Activated naive CD8-positive, alpha-beta T cell treated with anti-CD3 and anti-CD28 coated beads, Interleukin-2, amount 10 ng/mL, durations not matched to agents 7 days and 5 days (primary cell): Measurements from ENCODE around the gene VSTM4. TPM values are rescaled to one million over a fixed set of nuclear protein-coding genes. Genes with fewer than 3 reads are reported as not detected.

Experiments used
- ATAC-seq: fragments of 150-1000 bp; cut with Tn5 transposase; one replicate; pipeline ENCODE4 v1.10.0; 2021; ENCODE audit warnings: low read depth, moderate library complexity
- POLR2A ChIA-PET: fragments of 350-600 bp; sonication (Branson Sonifier 250); formaldehyde crosslinking; loops from one replicate; lab custom pipeline; 2021; ENCODE audit warnings: antibody characterized with exemption; lab: Charles Lee
- DNase-seq: peaks from one replicate; pipeline ENCODE4 v3.0.0; 2021
- H3K27ac Mint-ChIP-seq: one replicate; pipeline ENCODE4 v1.8.0; 2022; ENCODE audit warnings: mild to moderate bottlenecking, mixed read lengths
- H3K27me3 Mint-ChIP-seq: one replicate; pipeline ENCODE4 v1.8.0; 2022; ENCODE audit warnings: mild to moderate bottlenecking, moderate library complexity, mixed read lengths
- H3K36me3 Mint-ChIP-seq: one replicate; pipeline ENCODE4 v1.8.0; 2021; ENCODE audit warnings: mild to moderate bottlenecking, mixed read lengths
- H3K4me1 Mint-ChIP-seq: one replicate; pipeline ENCODE4 v1.8.0; 2021; ENCODE audit warnings: mixed read lengths
- H3K4me3 Mint-ChIP-seq: one replicate; pipeline ENCODE4 v1.8.0; 2022; ENCODE audit warnings: mild to moderate bottlenecking, moderate library complexity, mixed read lengths
- H3K9me3 Mint-ChIP-seq: one replicate; pipeline ENCODE4 v1.8.0; 2021; ENCODE audit warnings: mixed read lengths
- total RNA-seq, 2 experiments: library from RNA; stranded (reverse); gene quantifications; one replicate each; pipeline ENCODE4 v1.2.3, GENCODE V29; 2021

VSTM4 gene
- total RNA-seq, 2 experiments from 2014 or later: not detected

- Mint-ChIP-seq H3K9me3 (peaks cover 4% of the 10 kb centered on the region), H3K27me3 (peaks cover 26% of the 10 kb centered on the region), H3K36me3 (no peaks in the 10 kb centered on the region), H3K27ac (no peak overlapping the region), H3K4me1 (peaks cover 7% of the 10 kb centered on the region), H3K4me3 (no peak overlapping the region)
- DNase-seq: no peak
- ATAC-seq: no peak
- POLR2A ChIA-PET: no interaction called here
Observed at GRCh38 chr10:49138361-49138891, 23.1 kb upstream of the VSTM4 start.

- no peaks in the 10 kb centered on the region for H3K36me3 Mint-ChIP-seq
- H3K27ac Mint-ChIP-seq: no peak overlapping the region
- no peak overlapping the region for H3K4me3 Mint-ChIP-seq
- DNase-seq (no peak), ATAC-seq (no peak)
- H3K27me3 Mint-ChIP-seq: peaks cover 26% of the 10 kb centered on the region
- POLR2A ChIA-PET: no interaction called here
- H3K9me3 Mint-ChIP-seq: peaks cover 4% of the 10 kb centered on the region
- peaks cover 7% of the 10 kb centered on the region for H3K4me1 Mint-ChIP-seq
Observed at GRCh38 chr10:49136525-49136924, 21.2 kb upstream of the VSTM4 start.

- Mint-ChIP-seq H3K27ac (no peak overlapping the region), H3K27me3 (peaks cover 30% of the 10 kb centered on the region), H3K4me1 (peaks cover 7% of the 10 kb centered on the region), H3K4me3 (no peak overlapping the region), H3K9me3 (peaks cover 4% of the 10 kb centered on the region), H3K36me3 (no peaks in the 10 kb centered on the region)
- ATAC-seq (no peak), DNase-seq (no peak)
- POLR2A ChIA-PET: no interaction called here
Observed at GRCh38 chr10:49135575-49136313, 20.4 kb upstream of the VSTM4 start.

- H3K36me3 Mint-ChIP-seq: no peaks in the 10 kb centered on the region
- peaks cover 33% of the 10 kb centered on the region for H3K27me3 Mint-ChIP-seq
- POLR2A ChIA-PET: no interaction called here
- H3K27ac Mint-ChIP-seq: no peak overlapping the region
- peaks cover 4% of the 10 kb centered on the region for H3K9me3 Mint-ChIP-seq
- no peak for DNase-seq
- H3K4me1 Mint-ChIP-seq: peaks cover 7% of the 10 kb centered on the region
- no peak for ATAC-seq
- H3K4me3 Mint-ChIP-seq: no peak overlapping the region
Observed at GRCh38 chr10:49134327-49134726, 19.0 kb upstream of the VSTM4 start.

- H3K27me3 Mint-ChIP-seq: peaks cover 37% of the 10 kb centered on the region
- H3K4me1 Mint-ChIP-seq: peaks cover 7% of the 10 kb centered on the region
- DNase-seq (no peak), ATAC-seq (no peak)
- peaks cover 4% of the 10 kb centered on the region for H3K9me3 Mint-ChIP-seq
- no peak within 1 kb of the TSS for H3K4me3 Mint-ChIP-seq
- POLR2A ChIA-PET: no interaction called here
- H3K27ac Mint-ChIP-seq: no peak within 1 kb of the TSS
- H3K36me3 Mint-ChIP-seq: no peaks in the 10 kb centered on the region
Observed at GRCh38 chr10:49133706-49134248, 18.5 kb upstream of the VSTM4 start, which contains the start of gene FAM170B. FAM170B (minus strand) TSS chr10:49134021; CDS start chr10:49133918, 103 bp downstream.

- DNase-seq: no peak
- Mint-ChIP-seq H3K27ac (no peak overlapping the region), H3K9me3 (peaks cover 4% of the 10 kb centered on the region), H3K27me3 (peaks cover 39% of the 10 kb centered on the region), H3K36me3 (no peaks in the 10 kb centered on the region), H3K4me1 (peaks cover 7% of the 10 kb centered on the region), H3K4me3 (no peak overlapping the region)
- POLR2A ChIA-PET: no interaction called here
- ATAC-seq: no peak
Observed at GRCh38 chr10:49132362-49132737, 17.0 kb upstream of the VSTM4 start.

- ATAC-seq: no peak
- DNase-seq: no peak
- H3K27me3 Mint-ChIP-seq: peaks cover 34% of the 10 kb centered on the region
- no peak overlapping the region for H3K27ac Mint-ChIP-seq
- H3K4me3 Mint-ChIP-seq: no peak overlapping the region
- H3K4me1 Mint-ChIP-seq: peaks cover 5% of the 10 kb centered on the region
- POLR2A ChIA-PET: no interaction called here
- peaks cover under 1% of the 10 kb centered on the region for H3K9me3 Mint-ChIP-seq
- H3K36me3 Mint-ChIP-seq: no peaks in the 10 kb centered on the region
Observed at GRCh38 chr10:49131507-49132361, 16.4 kb upstream of the VSTM4 start.

GRCh38 chr10:49129376-49129775 lies 14.1 kb upstream of the VSTM4 start:
- Mint-ChIP-seq H3K27ac (no peak overlapping the region), H3K4me3 (no peak overlapping the region), H3K9me3 (no peaks in the 10 kb centered on the region), H3K36me3 (no peaks in the 10 kb centered on the region), H3K27me3 (peaks cover 24% of the 10 kb centered on the region), H3K4me1 (no peaks in the 10 kb centered on the region)
- DNase-seq: no peak
- ATAC-seq: no peak
- POLR2A ChIA-PET: no interaction called here

GRCh38 chr10:49128854-49129253 lies 13.5 kb upstream of the VSTM4 start:
- DNase-seq (no peak), ATAC-seq (no peak)
- H3K27me3 Mint-ChIP-seq: peaks cover 21% of the 10 kb centered on the region
- no peaks in the 10 kb centered on the region for H3K4me1 Mint-ChIP-seq
- POLR2A ChIA-PET: no interaction called here
- no peaks in the 10 kb centered on the region for H3K9me3 Mint-ChIP-seq
- H3K36me3 Mint-ChIP-seq: no peaks in the 10 kb centered on the region
- H3K27ac Mint-ChIP-seq: no peak overlapping the region
- no peak overlapping the region for H3K4me3 Mint-ChIP-seq

GRCh38 chr10:49123981-49124950 lies 8.9 kb upstream of the VSTM4 start:
- H3K4me1 Mint-ChIP-seq: no peaks in the 10 kb centered on the region
- peaks cover 29% of the 10 kb centered on the region for H3K27me3 Mint-ChIP-seq
- no peak overlapping the region for H3K27ac Mint-ChIP-seq

GRCh38 chr10:49120911-49121310 lies 5.6 kb upstream of the VSTM4 start:
- H3K27ac Mint-ChIP-seq: no peak overlapping the region
- POLR2A ChIA-PET: no interaction called here
- H3K36me3 Mint-ChIP-seq: no peaks in the 10 kb centered on the region
- no peak overlapping the region for H3K4me3 Mint-ChIP-seq
- ATAC-seq (no peak), DNase-seq (no peak)
- peaks cover 5% of the 10 kb centered on the region for H3K4me1 Mint-ChIP-seq
- peaks cover 48% of the 10 kb centered on the region for H3K27me3 Mint-ChIP-seq
- H3K9me3 Mint-ChIP-seq: no peaks in the 10 kb centered on the region

More at GRCh38 chr10:49123981-49124950, 8.9 kb upstream of the VSTM4 start:
- POLR2A ChIA-PET: no interaction called here
- Mint-ChIP-seq H3K4me3 (no peak overlapping the region), H3K36me3 (no peaks in the 10 kb centered on the region), H3K9me3 (no peaks in the 10 kb centered on the region)
- ATAC-seq (no peak), DNase-seq (no peak)

- no peaks in the 10 kb centered on the region for H3K36me3 Mint-ChIP-seq
- no peaks in the 10 kb centered on the region for H3K9me3 Mint-ChIP-seq
- DNase-seq: no peak
- H3K4me3 Mint-ChIP-seq: no peak overlapping the region
- POLR2A ChIA-PET: no interaction called here
- no peak for ATAC-seq
- H3K4me1 Mint-ChIP-seq: peaks cover 7% of the 10 kb centered on the region
- no peak overlapping the region for H3K27ac Mint-ChIP-seq
- peaks cover 54% of the 10 kb centered on the region for H3K27me3 Mint-ChIP-seq
Observed at GRCh38 chr10:49119746-49120145, 4.4 kb upstream of the VSTM4 start.
